OCI-LY1 (cell line): ENCODE results near the gene MMEL1.

Experiments
- H2AFZ ChIP-seq: fragments of 200-600 bp; sonication (generic), shearing (Covaris generic); 2 replicates; pipeline ENCODE4 v1.6.0; 2014; ENCODE audit warnings: antibody characterized with exemption, mild to moderate bottlenecking, low read length
- H3F3A ChIP-seq: fragments of 200-600 bp; sonication (generic), shearing (Covaris generic); 2 replicates; pipeline ENCODE4 v1.6.0; 2014; ENCODE audit warnings: mild to moderate bottlenecking, antibody characterized with exemption, low read length, moderate library complexity; ENCODE audit not compliant: insufficient read depth
- H3K27ac ChIP-seq: fragments of 200-600 bp; sonication (generic); 2 replicates; pipeline ENCODE4 v1.5.1; 2014; ENCODE audit warnings: low read length, mixed run types, mild to moderate bottlenecking, low read depth; ENCODE audit not compliant: poor library complexity, severe bottlenecking
- H3K27me3 ChIP-seq: fragments of 200-600 bp; sonication (generic); 2 replicates; pipeline ENCODE4 v1.6.0; 2014; ENCODE audit warnings: antibody characterized with exemption, mild to moderate bottlenecking, low read length, moderate library complexity; ENCODE audit not compliant: insufficient read depth
- H3K36me3 ChIP-seq: fragments of 200-600 bp; sonication (generic); 2 replicates; pipeline ENCODE4 v1.6.1; 2014; ENCODE audit warnings: mild to moderate bottlenecking, antibody characterized with exemption, low read length, moderate library complexity, mixed read lengths; ENCODE audit not compliant: insufficient read depth
- H3K4me1 ChIP-seq: fragments of 200-600 bp; sonication (generic); 2 replicates; pipeline ENCODE4 v1.5.1; 2014; ENCODE audit warnings: mild to moderate bottlenecking, low read length, moderate library complexity; ENCODE audit not compliant: insufficient read depth, severe bottlenecking
- H3K4me2 ChIP-seq: fragments of 200-600 bp; sonication (generic), shearing (Covaris generic); 2 replicates; pipeline ENCODE4 v1.6.1; 2014; ENCODE audit warnings: low read length
- H3K4me3 ChIP-seq: fragments of 200-600 bp; sonication (generic); 2 replicates; pipeline ENCODE4 v1.5.1; 2014; ENCODE audit warnings: low read length, low read depth, mild to moderate bottlenecking, mixed read lengths; ENCODE audit not compliant: poor library complexity, severe bottlenecking
- H3K79me2 ChIP-seq: fragments of 200-600 bp; shearing (Covaris generic); 2 replicates; pipeline ENCODE4 v1.6.1; 2016; ENCODE audit warnings: mixed run types, low read length, mixed read lengths; ENCODE audit not compliant: insufficient read depth
- H3K9ac ChIP-seq: fragments of 200-600 bp; sonication (generic), shearing (Covaris generic); 2 replicates; pipeline ENCODE4 v1.6.1; 2014; ENCODE audit warnings: mild to moderate bottlenecking, low read length, mixed read lengths
- H3K9me2 ChIP-seq: fragments of 200-600 bp; sonication (generic), shearing (Covaris generic); 2 replicates; pipeline ENCODE4 v1.6.1; 2014; ENCODE audit warnings: low read depth, mild to moderate bottlenecking, low read length, mixed read lengths
- H3K9me3 ChIP-seq: fragments of 200-600 bp; shearing (Covaris generic); 2 replicates; pipeline ENCODE4 v1.6.1; 2014; ENCODE audit warnings: low read length, mixed read lengths
- H4K20me1 ChIP-seq: fragments of 200-600 bp; sonication (generic), shearing (Covaris generic); 2 replicates; pipeline ENCODE4 v1.6.0; 2016; ENCODE audit warnings: mild to moderate bottlenecking, low read length; ENCODE audit not compliant: insufficient read depth
- EZH2 ChIP-seq: fragments of 200-600 bp; sonication (generic), shearing (Covaris generic); IDR thresholded peaks from 2 replicates; pipeline ENCODE4 v1.8.0; 2017; ENCODE audit warnings: borderline replicate concordance, mixed run types, mild to moderate bottlenecking, antibody characterized with exemption, low read length, moderate library complexity, mixed read lengths
- TF ChIP-seq, protein P1 (sequence below): fragments of 200-600 bp; sonication (generic), shearing (Covaris generic); IDR thresholded peaks from 2 replicates; pipeline ENCODE4 v1.5.1; 2017; ENCODE audit warnings: mild to moderate bottlenecking, antibody characterized with exemption, low read length, moderate library complexity, mixed read lengths

MMEL1 gene

DNA sequence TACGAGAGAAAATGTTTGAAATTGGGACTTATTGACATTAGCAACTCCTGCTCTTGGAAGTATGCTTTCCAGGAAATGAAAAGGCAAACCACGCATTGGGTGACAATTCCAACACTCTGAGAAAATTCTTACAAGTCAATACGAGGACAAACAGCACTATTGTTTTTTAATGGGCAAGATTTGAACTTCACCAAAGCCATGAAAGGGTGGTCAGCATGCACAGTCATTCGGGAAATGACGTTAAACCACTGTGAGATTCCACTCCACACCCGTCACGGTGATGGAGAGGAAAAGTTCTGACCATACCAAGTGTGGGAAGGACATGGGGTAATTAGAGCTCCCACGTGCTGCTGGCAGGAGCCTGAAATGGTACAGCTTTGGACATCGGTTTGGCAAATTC is 58.5 kb downstream of the MMEL1 start:
- TF ChIP-seq EZH2: no peak
- TF ChIP-seq, protein P1, sequence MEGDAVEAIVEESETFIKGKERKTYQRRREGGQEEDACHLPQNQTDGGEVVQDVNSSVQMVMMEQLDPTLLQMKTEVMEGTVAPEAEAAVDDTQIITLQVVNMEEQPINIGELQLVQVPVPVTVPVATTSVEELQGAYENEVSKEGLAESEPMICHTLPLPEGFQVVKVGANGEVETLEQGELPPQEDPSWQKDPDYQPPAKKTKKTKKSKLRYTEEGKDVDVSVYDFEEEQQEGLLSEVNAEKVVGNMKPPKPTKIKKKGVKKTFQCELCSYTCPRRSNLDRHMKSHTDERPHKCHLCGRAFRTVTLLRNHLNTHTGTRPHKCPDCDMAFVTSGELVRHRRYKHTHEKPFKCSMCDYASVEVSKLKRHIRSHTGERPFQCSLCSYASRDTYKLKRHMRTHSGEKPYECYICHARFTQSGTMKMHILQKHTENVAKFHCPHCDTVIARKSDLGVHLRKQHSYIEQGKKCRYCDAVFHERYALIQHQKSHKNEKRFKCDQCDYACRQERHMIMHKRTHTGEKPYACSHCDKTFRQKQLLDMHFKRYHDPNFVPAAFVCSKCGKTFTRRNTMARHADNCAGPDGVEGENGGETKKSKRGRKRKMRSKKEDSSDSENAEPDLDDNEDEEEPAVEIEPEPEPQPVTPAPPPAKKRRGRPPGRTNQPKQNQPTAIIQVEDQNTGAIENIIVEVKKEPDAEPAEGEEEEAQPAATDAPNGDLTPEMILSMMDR: no peak
- Histone ChIP-seq H3K9me2 (no peaks in the 10 kb centered on the region), H3K27me3 (peaks cover 5% of the 10 kb centered on the region; the same call in 1 of the 2 replicates), H3K9me3 (no peaks in the 10 kb centered on the region), H3K4me3 (no peak overlapping the region), H3K4me2 (no peak overlapping the region), H3K36me3 (no peaks in the 10 kb centered on the region), H3K27ac (no peak overlapping the region), H2AFZ (no peak overlapping the region), H3K9ac (no peak overlapping the region), H3K4me1 (peaks cover 28% of the 10 kb centered on the region), H3K79me2 (no peaks in the 10 kb centered on the region), H4K20me1 (no peaks in the 10 kb centered on the region), H3F3A (no peaks in the 10 kb centered on the region)

DNA sequence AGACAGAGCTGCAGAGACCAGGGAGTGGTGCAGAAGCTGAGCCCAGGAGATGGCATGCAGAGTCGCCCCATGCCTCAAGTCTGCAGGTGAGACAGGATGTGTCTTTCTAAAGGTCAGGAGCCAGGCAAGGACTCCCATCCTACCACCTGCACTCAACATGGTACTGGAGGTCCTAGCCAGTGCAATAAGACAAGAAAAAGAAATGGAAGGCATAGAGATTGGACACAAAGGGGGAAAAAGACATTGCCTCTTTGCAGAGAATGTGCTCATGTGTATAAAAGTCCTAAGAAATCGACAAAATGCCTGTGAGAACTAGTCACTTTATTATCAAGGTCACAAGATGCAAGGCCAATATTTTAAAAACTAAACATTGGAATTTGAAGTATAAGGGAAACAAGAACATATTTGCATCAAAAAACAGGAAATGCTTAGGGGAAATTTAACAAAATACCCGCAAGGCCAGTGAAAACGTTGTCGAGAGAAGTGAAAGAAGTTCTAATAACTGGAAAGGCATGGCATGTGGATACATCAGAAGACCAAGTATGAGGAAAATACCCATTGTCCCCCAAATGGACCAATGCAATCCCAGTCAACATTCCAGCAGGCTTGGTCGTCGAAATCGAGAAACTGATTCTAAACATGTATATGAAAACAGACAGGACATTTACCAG is 59.4 kb downstream of the MMEL1 start:
- H2AFZ ChIP-seq: no peak overlapping the region
- no peaks in the 10 kb centered on the region for H3K36me3 ChIP-seq
- no peak for TF ChIP-seq EZH2
- TF ChIP-seq, protein P1: no peak
- no peaks in the 10 kb centered on the region for H4K20me1 ChIP-seq
- no peaks in the 10 kb centered on the region for H3K9me3 ChIP-seq
- no peak overlapping the region for H3K9ac ChIP-seq
- H3K79me2 ChIP-seq: no peaks in the 10 kb centered on the region
- H3K27ac ChIP-seq: no peak overlapping the region
- no peaks in the 10 kb centered on the region for H3K9me2 ChIP-seq
- peaks cover 26% of the 10 kb centered on the region for H3K4me1 ChIP-seq
- H3K4me2 ChIP-seq: no peak overlapping the region
- H3K4me3 ChIP-seq: no peak overlapping the region
- H3F3A ChIP-seq: no peaks in the 10 kb centered on the region
- H3K27me3 ChIP-seq: peaks cover 5% of the 10 kb centered on the region; the same call in 1 of the 2 replicates

DNA sequence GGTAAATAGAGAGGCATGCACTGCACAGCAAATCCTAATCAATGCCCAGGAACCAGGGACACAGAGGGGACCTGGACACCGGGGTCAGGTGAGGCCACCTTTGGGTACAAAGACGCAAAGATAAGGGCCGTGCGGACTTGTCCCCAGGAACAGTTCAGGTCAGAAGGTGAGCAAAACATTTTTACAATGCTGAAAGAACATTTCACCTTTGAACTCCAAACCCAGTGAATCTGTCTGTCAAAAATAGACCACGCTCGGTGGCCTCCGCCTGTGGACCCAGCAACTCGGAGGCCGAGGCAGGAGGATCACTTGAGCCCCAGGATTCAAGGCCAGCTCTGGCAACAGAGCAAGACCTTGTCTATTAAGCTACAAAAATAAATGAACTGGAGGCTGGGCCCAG is 61.5 kb downstream of the MMEL1 start:
- Histone ChIP-seq H3K4me3 (no peak overlapping the region), H3K36me3 (no peaks in the 10 kb centered on the region), H3F3A (no peaks in the 10 kb centered on the region), H3K27ac (no peak overlapping the region), H3K27me3 (peaks cover 5% of the 10 kb centered on the region; the same call in 1 of the 2 replicates), H3K9me2 (no peaks in the 10 kb centered on the region), H3K9me3 (no peaks in the 10 kb centered on the region), H3K4me2 (no peak overlapping the region), H3K4me1 (peaks cover 6% of the 10 kb centered on the region), H2AFZ (no peak overlapping the region), H3K79me2 (no peaks in the 10 kb centered on the region), H3K9ac (no peak overlapping the region), H4K20me1 (no peaks in the 10 kb centered on the region)
- TF ChIP-seq, protein P1: no peak
- TF ChIP-seq EZH2: no peak
